Stomach smooth muscle (tissue), 2 donors: ENCODE results near the gene CBFA2T3.

Experiments used
- H3K27ac ChIP-seq: one replicate; pipeline ENCODE4 v1.7.0; 2013; ENCODE audit warnings: mild to moderate bottlenecking, low read length, inconsistent platforms
- H3K27me3 ChIP-seq, 2 donors: one replicate each; pipeline ENCODE4 v1.7.0; 2013; ENCODE audit warnings: low read length in 2 of 2; ENCODE audit not compliant: insufficient read depth in 2 of 2, control insufficient read depth in 1 of 2
- H3K36me3 ChIP-seq, 2 donors: one replicate each; pipeline ENCODE4 v1.7.0; 2013; ENCODE audit warnings: low read length in 2 of 2; ENCODE audit not compliant: control insufficient read depth in 2 of 2, insufficient read depth in 2 of 2
- H3K4me1 ChIP-seq: one replicate; pipeline ENCODE4 v1.7.0; 2013; ENCODE audit warnings: low read length; ENCODE audit not compliant: control insufficient read depth, insufficient read depth
- H3K4me3 ChIP-seq, 2 donors: one replicate each; pipeline ENCODE4 v1.7.0; 2013; ENCODE audit warnings: low read length in 2 of 2
- H3K9ac ChIP-seq, 2 donors: one replicate each; pipeline ENCODE4 v1.7.0; 2013; ENCODE audit warnings: low read length in 2 of 2, mild to moderate bottlenecking in 1 of 2
- H3K9me3 ChIP-seq, 2 donors: one replicate each; pipeline ENCODE4 v1.7.0; 2013; ENCODE audit warnings: low read length in 2 of 2; ENCODE audit not compliant: control insufficient read depth in 2 of 2
- donor health status: healthy.
- donor health status: Pancreatic carcinoma.

Gene CBFA2T3

GRCh38 chr16:88979353-88980015, 2.5 kb upstream of the CBFA2T3 start:
- Histone ChIP-seq H3K9me3 (no peaks in the 10 kb centered on the region), H3K4me3 (no peak overlapping the region), H3K27me3 (peaks cover 4 to 14% of the 10 kb centered on the region in 2 donors), H3K36me3 (no peaks in the 10 kb centered on the region), H3K27ac (no peak overlapping the region), H3K9ac (no peak overlapping the region), H3K4me1 (peaks cover 4% of the 10 kb centered on the region)

GRCh38 chr16:88978608-88979346, 1.8 kb upstream of the CBFA2T3 start:
- Histone ChIP-seq H3K9ac (no peak overlapping the region), H3K4me1 (peaks cover 4% of the 10 kb centered on the region), H3K27ac (no peak overlapping the region), H3K9me3 (no peaks in the 10 kb centered on the region), H3K4me3 (no peak overlapping the region), H3K27me3 (peaks cover 4 to 15% of the 10 kb centered on the region in 2 donors), H3K36me3 (no peaks in the 10 kb centered on the region)

- H3K27ac ChIP-seq = no peak overlapping the region
- H3K9ac ChIP-seq = no peak overlapping the region
- peaks cover 4% of the 10 kb centered on the region for H3K4me1 ChIP-seq
- H3K9me3 ChIP-seq = no peaks in the 10 kb centered on the region
- peaks cover 8 to 15% of the 10 kb centered on the region in 2 donors for H3K27me3 ChIP-seq
- H3K36me3 ChIP-seq = no peaks in the 10 kb centered on the region
- H3K4me3 ChIP-seq = no peak overlapping the region
Observed at GRCh38 chr16:88977812-88978607, 1.0 kb upstream of the CBFA2T3 start.

- no peaks in the 10 kb centered on the region for H3K36me3 ChIP-seq
- no peaks in the 10 kb centered on the region for H3K9me3 ChIP-seq
- H3K9ac ChIP-seq = no peak overlapping the region
- peaks cover 4% of the 10 kb centered on the region for H3K4me1 ChIP-seq
- peak overlapping the region in 1 of 2 donors; percentile 8 for H3K4me3 ChIP-seq
- H3K27me3 ChIP-seq = peaks cover 9 to 20% of the 10 kb centered on the region in 2 donors
- no peak overlapping the region for H3K27ac ChIP-seq
Observed at GRCh38 chr16:88976366-88977017, 515 bp downstream of the CBFA2T3 start.

GRCh38 chr16:88975511-88976061, 1.4 kb downstream of the CBFA2T3 start:
- H3K27ac ChIP-seq = no peak overlapping the region
- no peaks in the 10 kb centered on the region for H3K36me3 ChIP-seq
- peaks cover 4% of the 10 kb centered on the region for H3K4me1 ChIP-seq
- H3K9ac ChIP-seq = no peak overlapping the region
- peaks cover 9 to 20% of the 10 kb centered on the region in 2 donors for H3K27me3 ChIP-seq
- H3K4me3 ChIP-seq = no peak overlapping the region
- H3K9me3 ChIP-seq = no peaks in the 10 kb centered on the region

- H3K4me1 ChIP-seq = peaks cover 4% of the 10 kb centered on the region
- H3K4me3 ChIP-seq = no peak overlapping the region
- peaks cover 13 to 20% of the 10 kb centered on the region in 2 donors for H3K27me3 ChIP-seq
- no peaks in the 10 kb centered on the region for H3K9me3 ChIP-seq
- no peak overlapping the region for H3K9ac ChIP-seq
- no peak overlapping the region for H3K27ac ChIP-seq
- H3K36me3 ChIP-seq = no peaks in the 10 kb centered on the region
Observed at GRCh38 chr16:88974916-88975215, 2.1 kb downstream of the CBFA2T3 start.

- Histone ChIP-seq H3K27me3 (peaks cover 13 to 24% of the 10 kb centered on the region in 2 donors), H3K4me1 (peaks cover 4% of the 10 kb centered on the region), H3K4me3 (no peak overlapping the region), H3K36me3 (no peaks in the 10 kb centered on the region), H3K27ac (no peak overlapping the region), H3K9ac (no peak overlapping the region), H3K9me3 (no peaks in the 10 kb centered on the region)
Observed at GRCh38 chr16:88974080-88974915, 2.7 kb downstream of the CBFA2T3 start.

- Histone ChIP-seq H3K9me3 (no peaks in the 10 kb centered on the region), H3K27ac (no peak overlapping the region), H3K36me3 (no peaks in the 10 kb centered on the region), H3K27me3 (peaks cover 13 to 28% of the 10 kb centered on the region in 2 donors), H3K4me1 (peaks cover 4% of the 10 kb centered on the region), H3K4me3 (no peak overlapping the region), H3K9ac (no peak overlapping the region)
Observed at GRCh38 chr16:88973415-88974050, 3.5 kb downstream of the CBFA2T3 start.

GRCh38 chr16:88973007-88973410, 4.0 kb downstream of the CBFA2T3 start:
- no peak overlapping the region for H3K4me3 ChIP-seq
- no peaks in the 10 kb centered on the region for H3K36me3 ChIP-seq
- no peaks in the 10 kb centered on the region for H3K9me3 ChIP-seq
- H3K9ac ChIP-seq = no peak overlapping the region
- H3K27ac ChIP-seq = no peak overlapping the region
- peaks cover 4% of the 10 kb centered on the region for H3K4me1 ChIP-seq
- peaks cover 13 to 28% of the 10 kb centered on the region in 2 donors for H3K27me3 ChIP-seq
